HUES64 (cell line): ENCODE data around the gene RYR2.

ENCODE experiments used
- H3K27ac ChIP-seq: 2 replicates; pipeline ENCODE4 v1.7.0; 2013; ENCODE audit warnings: low read depth, low read length, inconsistent platforms
- H3K27me3 ChIP-seq: 2 replicates; pipeline ENCODE4 v1.6.1; 2013; ENCODE audit warnings: mild to moderate bottlenecking, low read length; ENCODE audit not compliant: insufficient read depth
- H3K36me3 ChIP-seq: 2 replicates; pipeline ENCODE4 v1.6.1; 2013; ENCODE audit warnings: mild to moderate bottlenecking, low read length; ENCODE audit not compliant: insufficient read depth
- H3K4me1 ChIP-seq: 2 replicates; pipeline ENCODE4 v1.6.1; 2013; ENCODE audit warnings: mild to moderate bottlenecking, low read length, moderate library complexity; ENCODE audit not compliant: insufficient read depth
- H3K4me3 ChIP-seq: 2 replicates; pipeline ENCODE4 v1.5.1; 2013; ENCODE audit warnings: mild to moderate bottlenecking, low read length, moderate library complexity
- H3K9ac ChIP-seq: 2 replicates; pipeline ENCODE4 v1.6.1; 2013; ENCODE audit warnings: mild to moderate bottlenecking, low read depth, low read length
- H3K9me3 ChIP-seq: 2 replicates; pipeline ENCODE4 v1.6.1; 2013; ENCODE audit warnings: low read depth, low read length; ENCODE audit not compliant: insufficient read depth
- WGBS: fragments of 150-250, 120-280 bp; methylation state at CpG from one replicate; pipeline ENCODE4 v1.1.7; 2013; ENCODE audit warnings: missing lambda C conversion rate; 5-methylcytosine and 5-hydroxymethylcytosine counted together

Gene RYR2

GRCh38 chr1:237695878-237696277 is 653.9 kb downstream of the RYR2 start:
- H3K27ac ChIP-seq: no peak overlapping the region
- no peaks in the 10 kb centered on the region for H3K36me3 ChIP-seq
- H3K27me3 ChIP-seq: no peaks in the 10 kb centered on the region
- H3K9me3 ChIP-seq: no peaks in the 10 kb centered on the region
- H3K9ac ChIP-seq: no peak overlapping the region
- H3K4me1 ChIP-seq: no peaks in the 10 kb centered on the region
- no peak overlapping the region for H3K4me3 ChIP-seq

GRCh38 chr1:237700181-237700580 is 658.2 kb downstream of the RYR2 start:
- Histone ChIP-seq H3K27ac (no peak overlapping the region), H3K9me3 (no peaks in the 10 kb centered on the region), H3K36me3 (no peaks in the 10 kb centered on the region), H3K4me3 (no peak overlapping the region), H3K4me1 (no peaks in the 10 kb centered on the region), H3K9ac (no peak overlapping the region), H3K27me3 (no peaks in the 10 kb centered on the region)
- WGBS: 95% methylated on average over 3 of the region's 5 CpGs

- Histone ChIP-seq H3K36me3 (no peaks in the 10 kb centered on the region), H3K9ac (no peak overlapping the region), H3K27ac (no peak overlapping the region), H3K4me1 (no peaks in the 10 kb centered on the region), H3K27me3 (no peaks in the 10 kb centered on the region), H3K9me3 (no peaks in the 10 kb centered on the region), H3K4me3 (no peak overlapping the region)
- 95% methylated on average over 2 of the region's 2 CpGs for WGBS
Measured at GRCh38 chr1:237701534-237701933, 659.5 kb downstream of the RYR2 start.

- no CpG with 5 or more reads among the region's 2 CpGs for WGBS
- no peak overlapping the region for H3K4me3 ChIP-seq
- H3K4me1 ChIP-seq: no peaks in the 10 kb centered on the region
- H3K36me3 ChIP-seq: no peaks in the 10 kb centered on the region
- no peak overlapping the region for H3K27ac ChIP-seq
- H3K27me3 ChIP-seq: no peaks in the 10 kb centered on the region
- H3K9ac ChIP-seq: no peak overlapping the region
- no peaks in the 10 kb centered on the region for H3K9me3 ChIP-seq
Measured at GRCh38 chr1:237702161-237702560, 660.2 kb downstream of the RYR2 start.

- Histone ChIP-seq H3K4me1 (no peaks in the 10 kb centered on the region), H3K9ac (no peak overlapping the region), H3K4me3 (no peak overlapping the region), H3K27ac (no peak overlapping the region), H3K36me3 (no peaks in the 10 kb centered on the region), H3K9me3 (no peaks in the 10 kb centered on the region), H3K27me3 (no peaks in the 10 kb centered on the region)
- WGBS: 95% methylated on average over 4 of the region's 4 CpGs
Measured at GRCh38 chr1:237705462-237705861, 663.5 kb downstream of the RYR2 start.

GRCh38 chr1:237709355-237709754 is 667.4 kb downstream of the RYR2 start:
- no peaks in the 10 kb centered on the region for H3K9me3 ChIP-seq
- no peaks in the 10 kb centered on the region for H3K4me1 ChIP-seq
- H3K9ac ChIP-seq: no peak overlapping the region
- H3K4me3 ChIP-seq: no peak overlapping the region
- 96% methylated on average over 3 of the region's 3 CpGs for WGBS
- no peaks in the 10 kb centered on the region for H3K36me3 ChIP-seq
- H3K27me3 ChIP-seq: no peaks in the 10 kb centered on the region
- no peak overlapping the region for H3K27ac ChIP-seq

GRCh38 chr1:237711281-237711680 is 669.3 kb downstream of the RYR2 start:
- no peak overlapping the region for H3K4me3 ChIP-seq
- WGBS: 89% methylated on average over 3 of the region's 3 CpGs
- H3K9ac ChIP-seq: no peak overlapping the region
- no peaks in the 10 kb centered on the region for H3K27me3 ChIP-seq
- no peaks in the 10 kb centered on the region for H3K9me3 ChIP-seq
- H3K27ac ChIP-seq: no peak overlapping the region
- no peaks in the 10 kb centered on the region for H3K36me3 ChIP-seq
- H3K4me1 ChIP-seq: no peaks in the 10 kb centered on the region

GRCh38 chr1:237712082-237712481 is 670.1 kb downstream of the RYR2 start:
- WGBS: 74% methylated on average over 6 of the region's 6 CpGs
- Histone ChIP-seq H3K36me3 (no peaks in the 10 kb centered on the region), H3K4me1 (no peaks in the 10 kb centered on the region), H3K27ac (no peak overlapping the region), H3K27me3 (no peaks in the 10 kb centered on the region), H3K9ac (no peak overlapping the region), H3K4me3 (no peak overlapping the region), H3K9me3 (no peaks in the 10 kb centered on the region)

- H3K9ac ChIP-seq: no peak overlapping the region
- no peak overlapping the region for H3K27ac ChIP-seq
- H3K36me3 ChIP-seq: no peaks in the 10 kb centered on the region
- 95% methylated on average over 5 of the region's 5 CpGs for WGBS
- no peaks in the 10 kb centered on the region for H3K4me1 ChIP-seq
- no peak overlapping the region for H3K4me3 ChIP-seq
- H3K27me3 ChIP-seq: no peaks in the 10 kb centered on the region
- H3K9me3 ChIP-seq: no peaks in the 10 kb centered on the region
Measured at GRCh38 chr1:237712586-237713157, 670.7 kb downstream of the RYR2 start.

GRCh38 chr1:237713916-237714315 is 671.9 kb downstream of the RYR2 start:
- no peaks in the 10 kb centered on the region for H3K9me3 ChIP-seq
- H3K9ac ChIP-seq: no peak overlapping the region
- H3K27me3 ChIP-seq: no peaks in the 10 kb centered on the region
- no peak overlapping the region for H3K4me3 ChIP-seq
- H3K4me1 ChIP-seq: no peaks in the 10 kb centered on the region
- 100% methylated on average over 1 of the region's 1 CpG for WGBS
- H3K36me3 ChIP-seq: no peaks in the 10 kb centered on the region
- no peak overlapping the region for H3K27ac ChIP-seq

GRCh38 chr1:237717106-237717505 is 675.1 kb downstream of the RYR2 start:
- Histone ChIP-seq H3K9me3 (no peaks in the 10 kb centered on the region), H3K4me3 (no peak overlapping the region), H3K36me3 (no peaks in the 10 kb centered on the region), H3K4me1 (no peaks in the 10 kb centered on the region), H3K9ac (no peak overlapping the region), H3K27me3 (no peaks in the 10 kb centered on the region), H3K27ac (no peak overlapping the region)
- 92% methylated on average over 5 of the region's 5 CpGs for WGBS

GRCh38 chr1:237730826-237731350 is 688.9 kb downstream of the RYR2 start:
- peaks cover 2% of the 10 kb centered on the region; the same call in 1 of the 2 replicates for H3K36me3 ChIP-seq
- H3K9me3 ChIP-seq: no peaks in the 10 kb centered on the region
- no CpG with 5 or more reads among the region's 1 CpG for WGBS
- H3K9ac ChIP-seq: no peak overlapping the region
- no peak overlapping the region for H3K4me3 ChIP-seq
- H3K4me1 ChIP-seq: no peaks in the 10 kb centered on the region
- no peaks in the 10 kb centered on the region for H3K27me3 ChIP-seq
- no peak overlapping the region for H3K27ac ChIP-seq
